ENCODE results near the gene KRT84.

KRT84 gene

GRCh38 chr12:52338241-52338960, 47.1 kb downstream of the KRT84 start:
- DNase-seq: no peak

GRCh38 chr12:52337054-52337453, 48.4 kb downstream of the KRT84 start:
- DNase-seq: no peak

- no peak for DNase-seq
Observed at GRCh38 chr12:52336641-52337040, 48.8 kb downstream of the KRT84 start.

- no peak for DNase-seq
Observed at GRCh38 chr12:52335598-52336262, 49.7 kb downstream of the KRT84 start.

- no peak for DNase-seq
Observed at GRCh38 chr12:52334185-52334584, 51.3 kb downstream of the KRT84 start.

- no peak for DNase-seq
Observed at GRCh38 chr12:52333321-52333720, 52.1 kb downstream of the KRT84 start.

GRCh38 chr12:52332381-52332780, 53.1 kb downstream of the KRT84 start:
- DNase-seq: no peak

GRCh38 chr12:52331833-52332232, 53.6 kb downstream of the KRT84 start:
- no peak for DNase-seq

GRCh38 chr12:52331039-52331438, 54.4 kb downstream of the KRT84 start:
- no peak for DNase-seq

- no peak for DNase-seq
Observed at GRCh38 chr12:52327830-52328500, 57.5 kb downstream of the KRT84 start.

All from activated CD8-positive, alpha-beta memory T cell treated with anti-CD3 and anti-CD28 coated beads, Interleukin-2, amount 50 U/mL, for 48 hours (primary cell).